NOMO-1 treated with DMSO at 0.1 percent for 48 hours (cell line): ENCODE measurements around the gene CELF4.

ENCODE experiments used
- DNase-seq: peaks from one replicate; lab custom pipeline; 2025; ENCODE audit not compliant: unreplicated experiment; lab: John Stamatoyannopoulos, UW

The CELF4 gene

DNA sequence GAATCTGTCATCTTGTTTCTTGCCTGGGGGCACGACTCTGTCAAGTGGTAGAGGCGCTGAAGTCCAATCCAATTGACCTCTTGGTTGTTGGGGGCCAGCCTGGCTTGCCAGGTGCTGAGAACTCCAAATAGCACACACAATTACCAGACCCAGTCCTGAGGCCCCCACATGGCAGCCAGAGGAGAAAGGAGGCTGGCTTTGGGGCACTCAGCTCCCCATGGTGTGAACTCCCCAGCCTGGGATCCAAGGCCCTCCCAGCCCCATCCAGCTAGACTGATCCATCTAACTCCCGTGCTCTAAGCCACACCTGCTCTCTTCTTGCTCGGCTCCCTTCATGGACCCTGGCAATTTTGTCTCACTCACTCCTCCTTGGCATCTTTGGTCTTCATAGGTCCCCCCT is 170.0 kb downstream of the CELF4 start:
- DNase-seq: no peak

DNA sequence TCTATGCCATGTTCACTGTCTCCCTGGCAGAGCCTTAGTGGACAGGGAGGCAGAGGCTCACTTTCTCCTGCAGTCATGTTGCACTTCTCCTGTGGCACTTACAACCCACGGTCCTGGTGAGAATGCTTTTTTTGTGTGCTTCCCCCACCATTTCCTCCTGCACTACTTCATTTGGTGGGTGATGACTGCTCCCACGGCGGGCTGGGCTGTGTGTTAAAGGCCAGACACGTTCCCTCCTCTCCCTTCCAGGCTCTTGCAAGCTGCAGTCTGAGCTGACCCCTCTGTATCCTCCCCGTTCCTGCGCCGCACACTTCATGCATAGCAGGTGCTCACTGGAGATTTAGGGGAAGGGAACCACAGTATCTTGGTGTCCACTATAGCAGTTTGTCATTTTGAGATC is 170.5 kb downstream of the CELF4 start:
- no peak for DNase-seq

DNA sequence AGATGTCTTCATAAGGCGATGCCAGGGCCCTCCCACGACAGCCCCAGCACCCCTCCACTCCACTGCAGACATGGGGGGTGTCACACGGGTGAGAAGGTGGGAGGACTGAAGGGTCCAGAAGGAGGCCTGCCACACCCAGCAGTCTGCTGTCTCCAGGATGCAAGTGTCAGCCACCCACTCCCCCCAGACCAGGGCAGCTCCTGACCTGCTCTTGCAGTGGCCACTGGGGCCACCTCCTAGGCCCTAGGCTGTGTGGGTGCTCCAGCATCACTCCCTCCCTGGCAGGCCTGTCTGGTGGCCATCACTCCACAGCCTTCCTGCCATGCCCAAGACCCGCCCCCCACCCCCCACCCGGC is 171.0 kb downstream of the CELF4 start:
- DNase-seq: no peak

DNA sequence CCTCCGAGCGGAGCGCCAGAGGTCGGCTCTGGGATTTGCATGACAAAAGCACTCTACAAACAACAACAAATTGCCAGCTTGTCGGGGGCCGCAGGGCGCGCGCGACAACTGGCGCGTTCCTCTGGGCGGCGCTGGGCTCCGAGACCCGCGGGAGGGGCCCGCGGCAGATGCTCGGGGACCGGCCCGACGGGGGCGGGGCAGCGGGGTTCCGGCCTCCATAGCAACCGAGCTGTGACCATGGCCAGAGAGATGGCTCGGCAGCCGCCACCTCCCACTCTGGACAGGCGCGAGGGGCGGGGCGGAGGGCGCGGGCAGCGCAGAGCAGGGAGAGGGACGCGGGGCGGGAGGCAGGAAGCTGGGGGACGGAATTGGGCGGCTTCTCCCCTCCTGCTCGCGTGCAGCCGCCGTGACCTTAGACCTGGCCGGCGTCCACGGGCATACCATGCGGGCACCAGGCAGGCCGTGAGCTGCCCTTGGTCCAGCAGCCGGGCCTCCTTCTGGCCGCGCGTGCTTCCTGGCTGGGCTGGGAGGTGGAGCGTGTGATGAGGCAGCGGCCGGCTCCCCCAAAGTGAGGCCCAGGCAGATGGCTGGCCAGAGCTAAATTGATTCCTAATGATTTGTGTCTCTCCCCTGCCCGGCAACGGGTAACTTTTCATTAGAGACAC is 171.5 kb downstream of the CELF4 start:
- DNase-seq: no peak

DNA sequence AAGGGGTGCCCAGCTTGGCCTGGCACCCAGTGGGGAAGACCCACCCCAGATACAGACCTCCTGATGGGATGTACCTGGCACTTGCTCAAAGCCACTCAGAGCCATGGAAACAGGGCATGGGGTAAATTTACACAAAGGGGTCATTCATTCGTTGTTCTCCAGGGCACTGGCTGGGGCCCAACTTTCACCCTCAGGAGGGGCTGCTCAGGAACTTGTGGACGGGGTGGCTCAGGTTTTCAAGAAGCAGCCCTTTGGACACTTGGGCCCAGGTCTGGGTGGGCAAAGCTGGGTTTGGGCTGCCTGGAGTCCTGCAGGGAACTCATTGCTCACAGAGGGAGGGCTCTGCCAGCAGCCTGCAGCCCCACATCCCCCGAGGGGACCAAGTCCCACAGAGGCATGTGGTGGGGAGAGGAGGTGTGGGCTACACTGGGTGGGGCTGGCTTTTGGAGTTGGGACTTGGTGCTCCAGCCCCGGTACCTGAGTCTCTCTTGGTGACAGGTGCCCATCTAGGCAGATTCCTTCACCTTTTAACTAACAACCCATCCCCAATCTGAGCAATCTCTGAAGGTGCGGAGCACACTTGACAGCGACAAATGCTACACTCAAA is 172.3 kb downstream of the CELF4 start:
- DNase-seq: no peak

DNA sequence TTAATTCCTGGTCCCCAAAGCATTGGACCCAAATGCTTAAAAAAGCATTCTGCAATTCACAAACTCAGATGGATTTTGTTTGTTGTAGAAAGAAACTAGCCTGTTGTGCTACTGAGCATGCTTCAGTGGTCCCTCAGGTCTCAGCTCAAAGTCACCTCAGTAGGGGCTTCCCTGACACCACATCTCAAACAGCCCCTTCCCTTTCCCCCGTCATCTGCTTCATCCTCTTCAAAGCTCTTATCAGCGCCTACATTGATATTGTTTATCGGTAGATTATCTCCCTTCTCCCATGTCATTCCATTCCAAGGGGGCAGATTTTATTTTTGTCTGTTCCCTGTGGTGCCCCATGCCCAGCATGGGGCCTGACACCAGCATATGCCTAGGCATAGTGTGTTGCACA is 172.9 kb downstream of the CELF4 start:
- DNase-seq: no peak

DNA sequence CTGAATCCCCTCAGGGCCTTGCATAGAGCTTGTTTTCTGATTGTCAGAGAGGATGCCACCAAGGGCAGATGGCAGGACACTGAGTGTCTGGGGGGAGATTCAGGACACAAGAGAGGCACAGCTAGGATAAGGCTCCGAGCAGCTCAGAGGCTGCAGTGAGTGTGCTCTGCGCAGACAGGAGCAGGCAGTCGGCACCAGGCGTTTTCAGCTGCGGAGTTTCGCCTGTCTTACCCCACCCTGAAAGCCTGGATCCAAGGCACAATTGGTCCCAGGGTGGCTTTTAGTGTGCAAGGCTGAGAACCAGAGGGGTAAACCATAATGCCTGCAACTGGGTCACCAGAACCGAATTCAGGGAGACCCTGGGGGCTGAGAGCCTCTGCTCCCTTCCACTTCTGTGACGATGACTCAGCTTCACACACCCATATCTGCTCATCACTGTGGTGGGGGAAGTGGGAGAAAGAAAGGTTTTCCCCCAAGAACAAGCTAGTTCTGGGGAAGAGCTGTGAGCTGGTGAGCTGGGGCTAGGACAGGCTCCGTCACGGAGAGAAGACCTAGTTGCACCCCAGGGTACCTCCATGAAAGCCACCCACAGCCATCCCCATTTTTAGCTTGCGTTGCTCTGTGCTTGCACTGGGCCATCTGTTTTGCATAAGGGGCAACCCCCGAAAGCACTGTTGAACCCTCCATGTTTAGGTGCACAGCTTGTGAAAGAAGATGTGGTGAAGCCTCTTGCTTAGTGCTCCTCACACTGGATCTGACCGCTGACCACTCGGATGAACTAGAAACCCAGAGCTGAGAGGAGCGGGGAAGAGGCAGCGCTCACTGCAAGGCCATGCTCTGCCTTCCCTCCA is 173.7 kb downstream of the CELF4 start:
- DNase-seq: no peak

DNA sequence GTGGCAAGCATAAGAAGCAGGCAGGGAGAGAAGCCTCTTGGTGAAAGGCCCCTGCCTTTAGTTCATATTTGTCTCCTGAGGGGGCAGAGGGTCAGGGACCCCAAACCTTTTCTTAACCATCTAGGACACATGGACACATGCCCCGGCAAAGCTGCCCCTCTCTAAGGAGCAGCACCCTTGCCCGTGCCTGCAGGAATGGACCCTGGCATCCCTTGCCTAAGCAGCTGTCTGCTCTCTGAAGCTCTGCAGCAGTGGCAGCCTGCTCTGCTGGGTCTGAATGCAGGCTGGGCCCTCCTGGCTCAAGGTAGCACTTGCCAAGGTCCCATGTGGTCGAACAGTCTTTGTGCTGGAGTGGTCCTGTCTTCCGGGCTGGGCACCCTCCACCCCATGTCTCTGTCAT is 174.4 kb downstream of the CELF4 start:
- no peak for DNase-seq

DNA sequence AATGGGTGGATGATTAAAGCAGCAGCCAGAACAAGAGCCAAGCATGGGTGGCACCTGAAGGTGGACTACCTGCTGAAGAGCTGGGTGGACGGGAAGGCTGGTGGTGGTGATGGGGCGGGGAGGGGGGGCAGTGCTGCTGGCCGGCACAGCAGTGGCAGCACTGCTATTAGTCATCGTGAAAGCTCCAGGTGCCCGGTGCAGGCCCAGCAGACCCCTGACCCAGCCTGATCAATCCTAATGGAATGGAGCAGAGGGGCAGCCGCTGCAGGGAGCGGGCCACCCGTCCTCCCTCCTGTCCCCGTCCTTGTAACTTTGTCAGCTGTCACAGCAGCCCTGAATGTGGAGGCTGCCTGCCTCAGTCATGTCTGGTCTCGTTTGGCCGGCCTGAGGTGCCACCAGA is 174.9 kb downstream of the CELF4 start:
- no peak for DNase-seq

DNA sequence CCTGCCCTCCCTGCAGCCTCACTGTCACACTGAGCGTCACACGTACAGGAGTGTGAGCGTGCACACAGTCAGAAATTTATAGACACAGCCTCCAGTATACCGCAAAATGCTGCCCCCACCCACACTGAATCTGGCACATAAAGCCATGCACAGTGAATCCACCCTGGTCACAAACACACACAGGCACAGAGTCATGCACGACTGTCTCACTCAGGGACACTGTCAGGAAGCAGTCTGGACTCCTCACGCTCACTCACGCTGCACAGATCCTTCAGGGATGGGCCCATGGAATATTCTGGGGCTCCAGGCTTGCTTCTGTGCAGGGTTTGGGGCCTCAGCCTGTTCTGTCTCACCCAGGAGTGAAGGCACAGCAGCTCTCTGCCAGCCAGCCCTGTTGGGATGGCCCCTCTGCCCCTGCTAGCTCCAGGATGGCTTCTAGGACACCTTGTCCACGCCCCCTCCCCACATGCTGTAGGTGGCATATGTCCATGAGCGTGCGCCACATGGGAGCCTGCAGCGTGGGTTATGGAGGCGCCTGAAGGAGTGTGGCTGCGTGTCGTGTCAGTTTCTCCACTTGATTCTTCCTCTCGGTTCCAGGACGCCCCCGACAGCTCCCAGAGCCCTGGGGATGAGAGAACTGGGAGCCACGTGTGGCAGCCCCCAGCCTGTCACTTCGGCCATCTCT is 175.8 kb downstream of the CELF4 start:
- no peak for DNase-seq

DNA sequence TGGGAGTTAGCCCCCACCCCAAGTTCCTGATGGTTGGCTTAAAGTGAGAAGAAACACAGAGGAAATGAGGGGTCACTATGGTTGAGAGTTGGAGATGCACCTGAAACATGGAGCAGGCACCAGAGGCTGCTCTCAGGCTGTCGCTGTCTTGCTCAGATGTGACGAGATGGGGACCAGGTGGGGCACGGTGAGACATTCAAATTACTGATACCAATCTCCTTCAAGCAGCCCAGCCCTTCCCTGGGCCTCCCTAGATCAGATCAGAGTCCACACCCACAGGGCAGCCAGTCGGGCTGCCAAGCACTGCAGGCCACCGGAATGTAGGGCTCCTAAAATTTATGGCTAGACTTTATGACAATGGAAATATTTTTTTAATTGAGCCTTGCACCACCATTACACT is 176.6 kb downstream of the CELF4 start:
- DNase-seq: no peak

DNA sequence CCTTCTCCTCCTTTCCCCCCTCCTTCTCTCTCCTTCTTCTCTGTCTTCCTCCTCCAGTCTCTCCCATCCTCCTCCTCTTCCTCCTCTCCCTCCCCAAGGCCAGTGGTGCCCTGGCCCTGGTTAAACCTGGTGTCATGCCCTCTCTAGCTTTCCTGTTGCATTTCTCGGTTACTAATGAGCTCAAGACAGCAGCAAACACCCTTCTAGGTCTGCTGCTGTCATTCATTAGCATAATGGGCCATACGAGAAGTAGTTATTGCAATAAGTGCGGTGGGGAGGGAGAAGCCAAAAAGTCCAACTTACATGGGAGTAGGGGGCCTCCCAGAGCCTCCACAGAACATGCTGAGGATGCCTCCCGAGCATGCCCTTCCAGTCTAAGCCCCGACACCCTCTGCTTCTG is 177.2 kb downstream of the CELF4 start:
- no peak for DNase-seq

DNA sequence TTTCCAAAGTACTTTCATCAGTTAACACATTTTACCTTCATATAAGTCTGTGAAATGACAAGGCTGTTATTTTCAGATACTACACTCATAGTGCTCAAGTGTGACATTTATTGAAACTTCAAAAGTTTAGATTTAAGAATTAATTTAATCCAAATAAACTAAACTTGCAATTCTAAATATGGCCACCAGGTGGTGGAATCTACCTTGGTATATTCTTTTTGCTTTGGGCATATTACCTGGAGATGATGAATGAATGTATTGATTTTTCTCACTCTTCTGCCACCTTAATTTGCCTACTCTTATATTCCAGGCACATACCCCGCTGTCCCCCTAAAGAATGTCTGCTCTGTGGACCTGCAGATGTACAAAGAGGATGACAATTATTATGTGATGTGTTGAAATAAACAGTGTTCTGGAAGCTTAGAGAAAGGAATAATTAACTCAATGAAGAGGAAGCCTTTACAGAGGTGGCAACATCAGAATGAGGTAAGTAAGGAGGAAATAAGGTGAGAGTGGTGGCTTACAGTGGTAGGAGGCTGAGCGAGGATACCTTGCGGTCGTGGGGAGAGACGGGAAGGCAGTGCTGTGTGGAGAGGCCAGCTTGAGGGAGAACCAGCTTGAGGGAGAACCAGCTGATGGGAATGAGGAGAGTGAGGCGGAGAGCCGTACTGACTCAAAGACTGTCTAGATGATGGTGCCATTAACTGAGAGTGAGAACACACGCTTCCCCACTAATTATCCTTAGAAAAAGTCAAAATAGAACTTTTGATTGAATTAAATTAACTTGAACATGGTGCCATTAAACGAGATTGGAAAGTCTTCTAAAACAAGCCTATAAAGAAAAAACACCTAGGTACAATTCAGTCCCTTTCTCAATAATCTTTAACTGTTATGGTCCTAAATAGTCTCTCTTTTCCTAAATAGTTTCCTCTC is 179.5 kb downstream of the CELF4 start:
- DNase-seq: no peak

DNA sequence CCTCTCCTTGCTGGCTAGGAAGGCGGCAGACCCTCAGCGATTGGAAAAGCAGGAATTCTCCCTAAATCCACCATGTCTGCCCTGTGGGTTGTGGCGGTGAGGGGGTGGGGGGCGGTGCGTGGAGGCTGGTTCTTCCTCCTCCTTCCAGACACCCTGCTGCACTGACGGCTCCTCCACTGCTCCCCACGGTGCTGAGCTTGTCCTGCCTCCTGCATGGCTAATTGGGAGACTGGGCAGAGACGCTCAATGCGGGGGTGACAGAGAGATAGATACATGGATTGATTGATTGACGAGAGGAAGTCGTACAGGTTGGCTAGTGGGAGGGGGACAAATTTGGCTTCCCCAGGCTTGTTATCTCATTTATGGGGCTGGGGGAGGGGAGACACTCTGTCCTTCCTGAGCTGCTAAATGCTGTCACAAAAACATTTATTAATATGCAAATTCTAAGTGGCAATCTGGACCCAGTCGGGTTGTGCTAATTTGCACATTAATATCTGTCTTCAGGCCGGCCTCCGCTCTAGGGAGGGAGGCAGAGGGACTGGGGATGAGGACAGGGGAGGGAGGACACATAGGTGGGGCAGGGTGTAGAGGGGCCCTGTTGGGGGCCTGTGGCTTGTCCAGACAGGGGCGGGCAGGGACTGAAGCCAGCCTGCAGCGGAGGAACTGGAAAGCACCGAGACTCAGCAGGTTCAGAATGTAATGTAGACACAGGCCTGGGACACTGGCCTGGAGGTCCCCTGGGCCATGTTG is 181.6 kb downstream of the CELF4 start:
- DNase-seq: no peak

DNA sequence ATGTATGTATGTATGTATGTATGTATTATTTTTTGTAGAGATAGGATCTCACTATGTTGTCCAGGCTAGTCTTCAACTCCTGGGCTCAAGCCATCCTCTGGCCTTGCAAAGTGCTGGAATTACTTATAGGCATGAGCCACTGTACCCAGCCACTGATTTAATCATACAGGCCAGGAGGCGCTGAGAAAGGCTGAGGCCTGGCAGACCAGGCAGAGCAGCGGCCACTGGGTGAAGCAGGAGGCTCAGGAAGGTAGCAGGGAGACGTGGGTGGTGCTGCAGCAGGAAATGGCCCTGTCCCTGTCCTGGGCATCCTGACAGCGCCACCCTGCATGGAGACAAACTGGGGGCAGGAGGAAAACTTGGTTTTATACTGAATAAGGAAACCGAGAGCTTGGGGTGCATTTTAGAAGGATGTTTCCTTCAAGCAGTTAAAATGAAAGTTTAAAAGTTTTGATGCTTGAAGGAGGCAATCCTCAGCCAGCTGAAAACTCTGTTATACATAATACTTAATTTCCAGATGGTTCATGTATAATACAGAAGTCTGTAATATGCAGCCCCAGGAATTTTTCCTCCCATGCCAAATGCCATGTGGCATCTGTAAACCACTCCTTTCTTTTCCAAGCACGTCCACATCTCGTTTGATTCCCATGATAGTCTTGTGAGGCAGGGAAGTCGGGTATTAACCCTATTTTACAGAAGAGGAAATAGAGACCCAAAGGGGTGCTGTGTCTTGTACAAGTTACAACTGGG is 182.4 kb downstream of the CELF4 start:
- no peak for DNase-seq

DNA sequence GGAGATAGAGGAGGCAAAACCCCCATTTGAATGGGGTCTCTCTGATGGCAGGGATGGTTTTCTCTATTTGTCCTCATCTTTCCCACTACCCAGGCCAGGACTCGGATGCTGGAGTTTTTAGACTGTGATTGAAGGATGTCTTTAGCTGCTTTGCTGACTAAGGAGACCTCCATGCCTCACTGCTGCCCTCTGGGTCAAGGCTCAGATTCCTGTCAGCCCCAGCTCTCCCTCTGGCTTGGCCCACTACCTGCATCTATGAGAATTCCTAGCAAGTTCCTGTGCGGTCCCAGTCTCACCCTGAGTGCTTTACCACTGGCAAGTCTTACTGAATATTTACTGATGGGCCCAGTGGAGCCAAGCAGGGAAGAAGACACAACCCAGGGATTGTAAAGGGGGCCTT is 184.0 kb downstream of the CELF4 start:
- DNase-seq: no peak

DNA sequence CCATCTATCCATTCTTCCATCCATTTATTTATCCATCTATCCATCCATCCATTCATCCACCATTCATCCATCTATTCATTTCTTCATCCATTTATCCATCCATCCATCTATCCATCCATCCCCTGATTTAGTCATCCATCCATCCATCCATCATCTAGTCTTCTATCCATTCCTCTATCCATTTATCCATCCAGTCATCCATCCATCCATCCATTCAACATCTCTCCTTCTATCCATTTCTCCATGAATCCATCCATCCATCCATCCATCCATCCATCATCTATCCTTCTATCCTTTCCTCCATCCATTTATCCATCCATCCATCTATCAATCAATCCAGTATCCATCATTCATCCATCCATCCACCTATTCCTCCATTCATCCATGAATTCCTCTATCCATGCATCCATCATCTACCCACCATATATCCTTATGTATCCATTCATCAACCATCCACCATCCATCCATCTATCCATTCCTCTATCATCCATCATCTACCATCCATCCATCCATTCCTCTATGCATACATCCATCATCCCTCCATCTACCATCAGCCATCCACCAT is 185.0 kb downstream of the CELF4 start:
- DNase-seq: no peak

DNA sequence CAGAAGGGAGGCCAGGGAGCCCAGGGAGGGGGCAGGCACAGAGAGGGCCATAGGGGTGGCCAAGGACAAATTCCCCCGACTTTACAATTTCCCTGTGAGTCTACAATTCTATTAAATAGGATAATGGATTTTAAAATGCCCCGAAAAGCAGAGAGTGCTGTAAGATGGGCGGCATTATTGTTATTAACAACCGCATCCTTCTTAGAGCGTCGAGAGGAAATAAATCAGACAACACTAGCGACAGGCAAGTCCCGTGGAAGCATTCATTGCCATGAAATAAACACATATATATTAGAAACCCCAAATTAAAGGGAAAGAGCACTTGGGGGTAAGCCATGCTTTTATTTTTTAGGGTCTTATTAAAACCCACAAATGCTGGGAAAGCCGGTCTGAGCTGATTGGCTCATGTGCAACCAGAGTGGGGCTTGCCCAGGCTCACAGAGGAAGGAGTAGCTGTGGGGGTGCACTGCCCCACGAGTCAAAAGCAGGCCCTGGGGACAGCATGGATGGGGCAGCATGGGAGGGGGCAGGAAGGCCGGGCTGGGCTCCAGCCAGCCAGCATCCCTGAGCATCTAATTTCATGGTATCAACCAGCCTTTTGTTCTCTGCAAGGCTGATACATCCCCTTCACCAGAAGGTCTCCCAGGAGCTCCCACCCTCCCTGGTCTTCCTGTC is 187.1 kb downstream of the CELF4 start:
- DNase-seq: no peak
